ENCODE measurements around the gene DUSP3. TPM values are rescaled to one million over a fixed set of nuclear protein-coding genes. Genes with fewer than 3 reads are reported as not detected.

The DUSP3 gene
- total RNA-seq, 2 experiments from 2014 or later, result 10.6 to 12.6 TPM

- H3K36me3 ChIP-seq (ENCODE audit: insufficient read depth, low read length), result no peaks in the 10 kb centered on the region
- no peak overlapping the region for H3K4me3 Mint-ChIP-seq
- H3K27ac Mint-ChIP-seq, result no peak overlapping the region
- H3K27me3 ChIP-seq (ENCODE audit: control insufficient read depth in 1 of 2, insufficient read depth in 2 of 2, low read length in 2 of 2), result peaks cover 0 to 6% of the 10 kb centered on the region in 2 experiments
- no peak for TF ChIP-seq CTCF (IDR thresholded peaks at IDR 0.05)
- H3K9me3 ChIP-seq (ENCODE audit: control insufficient read depth in 1 of 2, insufficient read depth in 1 of 2, low read length in 2 of 2), result no peaks in the 10 kb centered on the region
- no peak overlapping the region for H3K27ac ChIP-seq (ENCODE audit: low read depth in 1 of 2, low read length in 2 of 2)
- peaks cover 26% of the 10 kb centered on the region for H3K27me3 Mint-ChIP-seq
- no peaks in the 10 kb centered on the region for H3K36me3 Mint-ChIP-seq (ENCODE audit: low read depth)
- H3K9me3 Mint-ChIP-seq, result no peaks in the 10 kb centered on the region
- no peak overlapping the region for H3K4me3 ChIP-seq (ENCODE audit: low read length)
- intact Hi-C loops (cut with DNase I, micrococcal nuclease), result no loop called here
- H3K4me1 ChIP-seq (ENCODE audit: insufficient read depth, low read length), result no peaks in the 10 kb centered on the region
- no peaks in the 10 kb centered on the region for H3K4me1 Mint-ChIP-seq (ENCODE audit: low read depth)
- no peak for DNase-seq
- POLR2A ChIA-PET, result no interaction called here
- no peak for ATAC-seq (ENCODE audit: poor library complexity)
- CTCF ChIA-PET, result no interaction called here
These were observed 42.4 kb downstream of the DUSP3 start for GRCh38 chr17:43736389-43736788.

- no peaks in the 10 kb centered on the region for H3K9me3 ChIP-seq (ENCODE audit: control insufficient read depth in 1 of 2, insufficient read depth in 1 of 2, low read length in 2 of 2)
- peaks cover 0 to 4% of the 10 kb centered on the region in 2 experiments for H3K27me3 ChIP-seq (ENCODE audit: control insufficient read depth in 1 of 2, insufficient read depth in 2 of 2, low read length in 2 of 2)
- Mint-ChIP-seq H3K36me3 (ENCODE audit: low read depth) (no peaks in the 10 kb centered on the region), H3K27me3 (peaks cover 23% of the 10 kb centered on the region), H3K4me3 (no peak overlapping the region), H3K4me1 (ENCODE audit: low read depth) (no peaks in the 10 kb centered on the region), H3K27ac (no peak overlapping the region), H3K9me3 (no peaks in the 10 kb centered on the region)
- intact Hi-C loops (cut with DNase I, micrococcal nuclease), result no loop called here
- ATAC-seq (ENCODE audit: poor library complexity) (no peak), DNase-seq (no peak)
- no peaks in the 10 kb centered on the region for H3K4me1 ChIP-seq (ENCODE audit: insufficient read depth, low read length)
- no peak overlapping the region for H3K4me3 ChIP-seq (ENCODE audit: low read length)
- no peak for TF ChIP-seq CTCF (IDR thresholded peaks at IDR 0.05)
- ChIA-PET CTCF (no interaction called here), POLR2A (no interaction called here)
- no peaks in the 10 kb centered on the region for H3K36me3 ChIP-seq (ENCODE audit: insufficient read depth, low read length)
- no peak overlapping the region for H3K27ac ChIP-seq (ENCODE audit: low read depth in 1 of 2, low read length in 2 of 2)
These were observed 44.4 kb downstream of the DUSP3 start for GRCh38 chr17:43734376-43734775.

- POLR2A ChIA-PET, result no interaction called here
These were observed 44.8 kb downstream of the DUSP3 start for GRCh38 chr17:43733956-43734355.

More at GRCh38 chr17:43733956-43734355, 44.8 kb downstream of the DUSP3 start:
- Mint-ChIP-seq H3K4me1 (ENCODE audit: low read depth) (no peaks in the 10 kb centered on the region), H3K36me3 (ENCODE audit: low read depth) (no peaks in the 10 kb centered on the region), H3K27me3 (peaks cover 22% of the 10 kb centered on the region), H3K9me3 (no peaks in the 10 kb centered on the region), H3K27ac (no peak overlapping the region), H3K4me3 (no peak overlapping the region)
- TF ChIP-seq CTCF (IDR thresholded peaks at IDR 0.05), result no peak
- H3K4me3 ChIP-seq (ENCODE audit: low read length), result no peak overlapping the region
- no peak for ATAC-seq (ENCODE audit: poor library complexity)
- intact Hi-C loops (cut with DNase I, micrococcal nuclease), result no loop called here
- no peak for DNase-seq
- peaks cover 0 to 4% of the 10 kb centered on the region in 2 experiments for H3K27me3 ChIP-seq (ENCODE audit: control insufficient read depth in 1 of 2, insufficient read depth in 2 of 2, low read length in 2 of 2)
- H3K36me3 ChIP-seq (ENCODE audit: insufficient read depth, low read length), result no peaks in the 10 kb centered on the region
- CTCF ChIA-PET, result no interaction called here
- H3K9me3 ChIP-seq (ENCODE audit: control insufficient read depth in 1 of 2, insufficient read depth in 1 of 2, low read length in 2 of 2), result no peaks in the 10 kb centered on the region
- no peak overlapping the region for H3K27ac ChIP-seq (ENCODE audit: low read depth in 1 of 2, low read length in 2 of 2)
- H3K4me1 ChIP-seq (ENCODE audit: insufficient read depth, low read length), result no peaks in the 10 kb centered on the region

Data from CD4-positive, alpha-beta T cell (primary cell).